ENCODE measurements around the gene UBLCP1. TPM values are rescaled to one million over a fixed set of nuclear protein-coding genes. Genes with fewer than 3 reads are reported as not detected.

UBLCP1 gene
- total RNA-seq, 2 experiments from 2014 or later, result 30.6 to 31.6 TPM

DNA sequence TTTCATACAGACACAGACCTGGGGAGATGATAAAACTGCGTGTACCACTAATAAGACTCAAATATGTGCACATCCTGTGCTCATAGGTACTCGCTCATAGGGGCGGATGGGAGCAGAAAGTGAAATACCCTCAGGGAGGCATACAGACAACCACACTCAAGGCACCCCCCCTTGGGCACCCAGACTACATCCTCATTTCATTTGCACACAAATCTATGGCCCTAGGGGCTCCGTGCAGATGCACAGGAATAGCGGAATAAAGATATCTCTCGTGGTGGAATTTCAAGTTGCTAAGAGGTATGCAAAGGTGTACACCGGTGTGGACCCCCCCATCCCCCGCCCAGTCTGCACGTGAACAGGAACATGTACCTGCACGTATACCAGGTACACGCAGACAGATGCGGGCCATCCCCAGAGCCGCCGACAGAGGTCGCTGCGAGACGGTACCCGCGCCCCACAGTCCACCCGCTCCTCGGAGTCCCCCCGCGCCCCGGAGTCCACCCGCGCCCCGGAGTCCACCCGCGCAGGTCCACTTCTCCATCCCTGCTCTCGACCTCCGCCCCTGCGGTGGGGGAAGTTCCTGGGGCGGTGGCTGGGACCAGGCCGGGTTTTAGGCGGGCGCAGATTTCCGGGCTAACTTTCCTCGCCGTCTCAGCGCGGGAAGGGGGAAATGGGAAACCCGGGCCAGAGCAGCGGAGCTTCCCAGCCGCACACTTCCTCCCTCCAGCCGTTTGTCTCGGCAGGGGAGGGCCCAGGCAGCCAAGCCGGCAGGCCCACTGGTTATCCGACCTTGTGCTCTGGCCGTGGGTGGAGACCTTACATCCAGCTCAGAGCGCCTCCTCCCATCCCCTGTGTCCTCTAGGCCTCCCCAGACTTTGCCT is 68.2 kb downstream of the UBLCP1 start:
- Mint-ChIP-seq H3K27ac (no peak overlapping the region), H3K4me3 (peak overlapping the region; percentile 56), H3K4me1 (ENCODE audit: low read depth) (peaks cover 9% of the 10 kb centered on the region), H3K27me3 (peaks cover 9% of the 10 kb centered on the region), H3K36me3 (ENCODE audit: low read depth) (no peaks in the 10 kb centered on the region), H3K9me3 (no peaks in the 10 kb centered on the region)
- TF ChIP-seq, protein P1, sequence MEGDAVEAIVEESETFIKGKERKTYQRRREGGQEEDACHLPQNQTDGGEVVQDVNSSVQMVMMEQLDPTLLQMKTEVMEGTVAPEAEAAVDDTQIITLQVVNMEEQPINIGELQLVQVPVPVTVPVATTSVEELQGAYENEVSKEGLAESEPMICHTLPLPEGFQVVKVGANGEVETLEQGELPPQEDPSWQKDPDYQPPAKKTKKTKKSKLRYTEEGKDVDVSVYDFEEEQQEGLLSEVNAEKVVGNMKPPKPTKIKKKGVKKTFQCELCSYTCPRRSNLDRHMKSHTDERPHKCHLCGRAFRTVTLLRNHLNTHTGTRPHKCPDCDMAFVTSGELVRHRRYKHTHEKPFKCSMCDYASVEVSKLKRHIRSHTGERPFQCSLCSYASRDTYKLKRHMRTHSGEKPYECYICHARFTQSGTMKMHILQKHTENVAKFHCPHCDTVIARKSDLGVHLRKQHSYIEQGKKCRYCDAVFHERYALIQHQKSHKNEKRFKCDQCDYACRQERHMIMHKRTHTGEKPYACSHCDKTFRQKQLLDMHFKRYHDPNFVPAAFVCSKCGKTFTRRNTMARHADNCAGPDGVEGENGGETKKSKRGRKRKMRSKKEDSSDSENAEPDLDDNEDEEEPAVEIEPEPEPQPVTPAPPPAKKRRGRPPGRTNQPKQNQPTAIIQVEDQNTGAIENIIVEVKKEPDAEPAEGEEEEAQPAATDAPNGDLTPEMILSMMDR (IDR thresholded peaks at IDR 0.05), result peak; percentile 86
- CTCF ChIA-PET, result interaction anchor here (0.8 to 1.4 kb wide), 14 partner anchors 9 to 175 kb away, joined by 3 to 6 read pairs (median 3); no protein-coding TSS in a partner anchor
- intact Hi-C loops (cut with micrococcal nuclease), result no loop called here
- POLR2A ChIA-PET, result interaction anchor here (0.9 to 1.0 kb wide), 2 partner anchors 14 to 68 kb away, joined by 3 read pairs; partner anchors contain the start of gene UBLCP1
- peak; percentile 93 for ATAC-seq
- DNase-seq, result peak; percentile 82

DNA sequence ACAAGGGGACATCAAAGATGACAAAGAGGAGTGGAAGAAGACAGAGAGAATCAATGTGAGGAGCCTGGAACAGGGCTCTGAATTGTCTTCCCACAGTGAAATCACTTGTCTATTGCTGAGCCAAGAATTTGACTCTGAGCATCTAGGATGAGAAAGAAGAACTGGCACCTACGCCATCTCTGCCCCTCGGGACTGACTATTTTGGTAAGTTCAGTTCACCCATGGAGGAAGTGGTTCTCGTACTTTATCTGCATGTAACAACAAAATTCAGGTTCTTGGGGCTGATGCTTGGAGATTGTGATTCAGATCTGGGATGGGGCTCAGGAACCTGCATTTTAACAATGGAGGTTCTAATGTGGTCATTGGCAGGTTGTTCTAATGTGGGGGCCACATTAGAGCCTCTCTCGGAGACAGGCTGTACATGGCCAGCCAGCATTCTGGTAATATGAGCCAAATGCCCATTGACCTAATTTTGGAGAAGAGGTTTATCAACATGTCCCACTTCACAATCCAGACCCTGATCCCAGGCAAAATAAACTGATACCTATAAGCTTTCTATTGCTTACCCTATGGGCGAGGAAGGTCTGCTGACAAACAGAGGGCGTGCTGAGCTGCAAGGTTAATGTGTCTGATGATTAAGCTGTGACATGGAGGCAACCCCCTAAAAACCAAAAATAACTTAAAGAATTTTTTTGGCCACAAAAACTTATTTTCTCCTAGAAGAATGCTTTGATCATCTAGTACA is 69.9 kb downstream of the UBLCP1 start:
- no peak for DNase-seq
- TF ChIP-seq, protein P1 (IDR thresholded peaks at IDR 0.05), result no peak
- intact Hi-C loops (cut with micrococcal nuclease), result no loop called here
- peaks cover 25% of the 10 kb centered on the region for H3K4me1 Mint-ChIP-seq (ENCODE audit: low read depth)
- ATAC-seq, result no peak
- POLR2A ChIA-PET, result interaction anchor here (1.0 kb wide), 1 partner anchor 9 kb away, joined by 3 read pairs; no protein-coding TSS in a partner anchor
- peaks cover 7% of the 10 kb centered on the region for H3K27me3 Mint-ChIP-seq
- CTCF ChIA-PET, result interaction anchor here (0.9 to 1.8 kb wide), 8 partner anchors 9 to 176 kb away, joined by 3 to 6 read pairs (median 3); no protein-coding TSS in a partner anchor
- no peak overlapping the region for H3K4me3 Mint-ChIP-seq
- no peak overlapping the region for H3K27ac Mint-ChIP-seq
- no peaks in the 10 kb centered on the region for H3K9me3 Mint-ChIP-seq
- H3K36me3 Mint-ChIP-seq (ENCODE audit: low read depth), result no peaks in the 10 kb centered on the region

DNA sequence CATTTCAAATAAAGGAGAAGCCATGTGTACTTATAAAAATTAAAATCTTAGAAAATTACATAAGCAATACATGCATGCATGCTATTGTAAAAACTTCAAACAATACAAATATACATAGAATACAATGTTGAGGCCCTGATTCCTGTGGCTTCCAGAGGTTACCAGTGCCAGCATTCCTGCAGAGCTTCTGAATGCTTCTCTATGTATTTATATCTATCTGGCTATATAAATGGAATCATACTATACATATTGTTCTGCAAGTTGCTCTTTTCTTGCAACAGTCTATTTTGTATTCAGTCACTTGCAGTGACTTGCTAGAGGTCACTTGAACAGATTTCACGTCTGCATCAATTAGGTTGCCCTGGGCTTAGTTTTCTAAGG is 70.4 kb downstream of the UBLCP1 start:
- H3K4me3 Mint-ChIP-seq, result no peak overlapping the region
- no peak overlapping the region for H3K27ac Mint-ChIP-seq
- H3K27me3 Mint-ChIP-seq, result peaks cover 7% of the 10 kb centered on the region
- ChIA-PET CTCF (interaction anchor here (1.1 to 1.8 kb wide), 2 partner anchors 16 to 177 kb away, joined by 3 to 6 read pairs; no protein-coding TSS in a partner anchor), POLR2A (interaction anchor here (1.0 kb wide), 1 partner anchor 8 kb away, joined by 3 read pairs; no protein-coding TSS in a partner anchor)
- ATAC-seq (no peak), DNase-seq (no peak)
- no peaks in the 10 kb centered on the region for H3K9me3 Mint-ChIP-seq
- H3K4me1 Mint-ChIP-seq (ENCODE audit: low read depth), result peaks cover 31% of the 10 kb centered on the region
- TF ChIP-seq, protein P1 (IDR thresholded peaks at IDR 0.05), result no peak
- no peaks in the 10 kb centered on the region for H3K36me3 Mint-ChIP-seq (ENCODE audit: low read depth)
- intact Hi-C loops (cut with micrococcal nuclease), result no loop called here

Other genes starting within 250 kb of the UBLCP1 start
- under 1 TPM in 1 of 2 experiments, not detected in 1; 0.22 TPM for gene EBF1, start 163.4 kb upstream of the UBLCP1 start, total RNA-seq
- 10 to 100 TPM; 77.5 to 87.5 TPM for gene RNF145, start 53.7 kb upstream of the UBLCP1 start, total RNA-seq
- not detected for gene IL12B, start 67.2 kb downstream of the UBLCP1 start, total RNA-seq